Inflammatory macrophage (primary cell): ENCODE measurements around the gene KPRP.

Experiments used
- DNase-seq, 2 donors: peaks; one replicate each; pipeline ENCODE4 v3.0.0-alpha.2; 2020 to 2022

The KPRP gene

DNA sequence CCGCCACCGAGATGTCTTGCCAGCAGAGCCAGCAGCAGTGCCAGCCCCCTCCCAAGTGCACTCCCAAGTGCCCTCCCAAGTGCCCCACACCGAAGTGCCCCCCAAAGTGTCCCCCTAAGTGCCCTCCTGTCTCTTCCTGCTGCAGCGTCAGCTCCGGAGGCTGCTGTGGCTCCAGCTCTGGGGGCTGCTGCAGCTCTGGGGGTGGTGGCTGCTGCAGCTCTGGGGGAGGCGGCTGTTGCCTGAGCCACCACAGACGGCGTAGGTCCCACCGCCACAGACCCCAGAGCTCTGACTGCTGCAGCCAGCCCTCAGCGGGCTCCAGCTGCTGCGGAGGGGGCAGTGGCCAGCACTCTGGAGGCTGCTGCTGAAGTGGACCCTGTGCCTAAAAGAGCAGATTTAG, 18.5 kb downstream of the KPRP start:
- no peak for DNase-seq

DNA sequence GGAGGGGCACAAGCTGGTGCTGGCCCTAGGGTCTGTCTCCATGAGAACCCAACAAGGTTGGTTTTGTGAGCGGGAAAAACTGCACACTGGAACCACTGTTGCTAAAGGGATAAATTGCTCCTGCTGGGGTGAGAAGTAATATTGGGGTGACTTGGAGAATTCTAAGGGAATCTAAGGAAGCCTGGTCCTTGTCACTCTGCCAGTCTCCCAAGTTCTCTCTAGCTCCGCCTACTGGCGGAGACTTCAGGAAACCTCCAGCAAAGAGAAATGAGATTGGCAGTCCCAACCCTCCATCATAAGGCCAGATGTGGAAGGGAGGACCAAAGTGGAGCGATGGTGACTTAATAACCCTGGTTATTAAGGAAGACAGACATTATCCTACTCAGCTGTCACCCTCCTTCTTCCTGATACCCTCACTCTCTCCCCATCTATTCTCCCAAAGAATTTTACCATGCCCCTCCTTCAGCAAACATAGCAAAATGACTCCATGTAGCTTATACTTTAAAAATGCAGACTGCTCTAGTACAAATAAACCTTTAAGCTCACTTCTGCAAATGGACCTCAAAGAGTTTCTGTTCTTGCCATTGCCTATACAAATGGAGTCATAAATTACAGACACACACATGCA, 19.8 kb downstream of the KPRP start:
- DNase-seq = peak in 1 of 2 donors; percentile 8

DNA sequence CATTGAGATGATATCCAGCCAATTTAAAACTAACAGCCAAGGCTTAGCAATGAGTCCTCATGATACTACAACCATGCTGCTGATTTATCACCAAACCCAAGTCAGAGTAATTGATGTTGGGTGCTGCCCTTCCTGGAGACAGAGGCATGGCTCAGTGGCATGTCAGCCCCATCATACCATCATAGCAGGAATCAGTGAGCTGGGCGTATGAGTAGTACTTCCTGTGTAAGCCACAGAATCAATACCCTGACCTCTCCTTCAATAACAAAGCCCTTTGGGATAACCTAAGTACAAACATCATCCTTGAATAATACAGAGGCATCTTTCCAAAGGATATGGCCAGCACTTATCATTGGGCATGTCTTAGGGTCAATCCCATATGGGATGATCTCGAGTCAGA, 25.3 kb downstream of the KPRP start:
- DNase-seq = no peak

DNA sequence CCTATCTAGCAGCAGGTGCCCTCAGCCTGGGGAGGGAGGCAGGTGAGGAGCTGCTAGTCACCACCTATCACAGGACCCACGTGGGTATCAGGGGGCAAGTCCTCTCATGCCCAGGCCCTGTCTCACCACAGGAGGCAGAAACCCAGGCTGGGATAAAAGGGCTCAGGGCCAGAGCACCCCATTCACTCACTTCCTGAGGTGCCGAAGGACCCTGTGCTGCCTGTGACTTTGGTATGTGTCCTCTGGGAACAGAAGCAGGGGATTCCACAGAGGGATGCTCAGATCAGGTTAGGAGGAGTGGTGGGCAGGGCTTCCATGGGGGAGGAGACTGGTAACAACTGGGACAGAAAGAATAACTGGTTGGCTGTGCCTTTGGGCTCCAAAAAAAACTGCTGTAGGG, 28.3 kb downstream of the KPRP start, which contains the start of gene LCE1E:
Gene LCE1E (plus strand): TSS at position 181 of the 400 bp plus-strand sequence. CDS start 1,043 bp downstream, outside the sequence.
- DNase-seq = no peak

DNA sequence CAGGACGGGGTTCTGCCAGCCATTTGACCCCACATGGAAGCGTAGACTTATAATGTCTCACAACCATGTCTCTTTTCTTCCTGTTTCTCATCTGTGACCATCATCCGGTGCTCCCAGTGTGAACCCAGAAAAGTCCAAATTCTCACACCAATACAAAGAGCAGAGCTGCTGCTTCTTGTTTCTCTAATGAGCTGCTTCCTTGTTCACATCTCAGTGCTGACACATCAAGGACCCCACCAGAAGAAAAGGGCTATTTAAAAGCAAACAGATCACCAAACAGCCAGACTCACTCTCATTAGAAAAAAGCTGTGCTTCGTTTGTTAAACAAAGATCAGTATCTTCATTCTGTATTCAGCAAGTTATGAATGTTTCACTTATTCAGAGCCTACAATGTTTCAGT, 37.9 kb downstream of the KPRP start:
- no peak for DNase-seq

DNA sequence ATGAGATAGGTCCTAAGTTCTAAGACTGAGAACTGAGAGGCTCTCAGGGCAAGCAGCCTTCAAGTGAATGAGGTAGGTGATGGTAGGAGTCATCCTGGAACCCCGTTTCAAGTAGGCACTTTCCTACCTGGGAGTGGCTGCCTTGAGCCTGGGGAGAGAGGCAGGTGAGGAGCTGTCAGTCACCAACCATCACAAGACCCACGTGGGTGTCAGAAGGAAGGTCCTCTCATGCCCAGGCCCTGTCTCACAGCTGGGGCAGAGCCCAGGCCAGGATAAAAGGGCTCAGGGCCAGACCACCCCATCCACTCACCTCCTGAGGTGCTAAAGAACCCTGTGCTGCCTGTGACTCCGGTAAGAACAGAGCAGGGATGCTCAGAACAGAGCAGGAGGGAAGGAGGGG, 38.6 kb downstream of the KPRP start, which contains the start of gene LCE1D:
Gene LCE1D (plus strand): TSS at position 301 of the 400 bp plus-strand sequence. CDS start 1,074 bp downstream, outside the sequence.
- DNase-seq = no peak

DNA sequence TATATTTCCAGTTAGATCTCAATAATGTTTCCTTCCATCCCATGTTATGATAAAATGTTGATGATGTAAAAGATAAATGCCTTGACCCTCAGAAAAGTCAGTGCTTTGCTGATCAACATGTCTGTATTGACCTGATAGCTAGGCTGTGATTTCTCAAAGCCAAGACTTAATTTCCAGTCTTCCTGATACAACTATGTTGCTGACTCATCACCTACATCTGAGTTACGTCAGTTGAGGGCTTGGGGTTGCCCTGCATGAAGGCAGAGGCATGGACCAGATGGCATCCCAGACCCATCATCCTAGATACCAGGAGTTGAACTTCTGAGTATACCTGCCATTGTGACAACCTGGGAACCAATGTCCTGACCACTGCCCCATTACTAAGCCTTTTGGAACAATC, 43.5 kb downstream of the KPRP start:
- no peak for DNase-seq

DNA sequence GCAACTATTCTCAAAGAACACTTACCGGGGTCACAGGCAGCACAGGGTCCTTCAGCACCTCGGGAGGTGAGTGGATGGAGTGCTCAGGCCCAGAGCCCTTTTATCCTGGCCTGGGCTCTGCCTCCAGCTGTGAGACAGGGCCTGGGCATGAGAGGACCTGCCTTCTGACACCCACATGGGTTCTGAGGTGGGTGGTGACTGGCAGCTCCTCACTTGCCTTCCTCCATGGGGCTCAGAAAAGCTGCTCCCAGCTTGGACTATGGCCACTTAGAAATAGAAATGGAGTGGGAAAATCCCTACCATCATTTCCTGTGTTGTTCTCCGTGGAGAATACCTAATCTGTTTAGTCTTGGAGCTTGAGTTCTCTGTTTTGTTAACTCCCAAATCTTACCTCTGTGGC, 48.8 kb downstream of the KPRP start, which contains the start of gene LCE1C:
Gene LCE1C (minus strand): TSS at position 76 of the 400 bp plus-strand sequence. CDS start 1,173 bp downstream, outside the sequence.
- DNase-seq = no peak

DNA sequence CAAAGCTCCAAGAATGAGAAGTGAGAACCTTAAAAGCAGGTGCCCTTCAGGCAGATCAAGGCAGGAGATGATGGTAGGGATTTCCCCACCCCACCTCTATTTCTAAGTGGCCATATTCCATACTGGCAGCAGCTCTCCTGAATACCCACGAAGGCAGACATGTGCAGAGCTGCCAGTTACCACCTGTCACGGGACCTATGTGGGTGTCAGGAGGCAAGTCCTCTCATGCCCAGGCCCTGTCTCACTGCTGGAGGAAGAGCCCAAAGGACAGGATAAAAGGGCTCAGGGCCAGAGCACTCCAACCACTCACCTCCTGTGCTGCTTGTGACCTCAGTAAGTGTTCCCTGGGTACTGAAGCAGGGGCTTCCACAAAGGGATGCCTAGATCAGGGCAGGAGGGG, 53.2 kb downstream of the KPRP start:
- DNase-seq = no peak
